Tibial nerve (tissue), 4 donors: ENCODE measurements around the gene NMT1. TPM values are rescaled to one million over a fixed set of nuclear protein-coding genes. Genes with fewer than 3 reads are reported as not detected.
A peak's percentile ranks its signal among the peaks of the same experiment; 100 is the strongest.

ENCODE experiments used
- DNase-seq, 2 donors: peaks; one replicate each; pipeline ENCODE4 v3.0.0-alpha.2; 2019; ENCODE audit warnings: low spot score in 2 of 2
- H3K27ac ChIP-seq, 4 donors: fragments of 200-600 bp; sonication (generic) in 3 of 4; one replicate each; pipeline ENCODE4 v1.5.1; 2017 to 2019; ENCODE audit warnings: mild to moderate bottlenecking in 1 of 4
- H3K27me3 ChIP-seq, 2 donors: fragments of 200-600 bp; sonication (generic) in 1 of 2; one replicate each; pipeline versions ENCODE4 v1.5.1 to v1.6.0; 2017 to 2019
- H3K36me3 ChIP-seq, 3 donors: fragments of 200-600 bp; sonication (generic); one replicate each; pipeline ENCODE4 v1.5.1; 2018 to 2019
- H3K4me1 ChIP-seq, 4 donors: fragments of 200-600 bp; sonication (generic) in 3 of 4; one replicate each; pipeline ENCODE4 v1.5.1; 2017 to 2019
- H3K4me3 ChIP-seq, 4 donors: fragments of 200-600 bp; sonication (generic) in 3 of 4; one replicate each; pipeline ENCODE4 v1.5.1; 2017 to 2019; ENCODE audit warnings: mild to moderate bottlenecking in 1 of 4, moderate library complexity in 1 of 4
- H3K9me3 ChIP-seq, 4 donors: fragments of 200-600 bp; sonication (generic) in 3 of 4; one replicate each; pipeline ENCODE4 v1.5.1; 2017 to 2019
- CTCF ChIP-seq, 5 experiments: fragments of 200-600 bp in 3 of 5; fragments of 450-650 bp in 2 of 5; sonication (generic) in 3 of 5; IDR thresholded peaks; one replicate each; pipeline ENCODE4 v1.5.1; 2016 to 2019; ENCODE audit warnings: antibody characterized with exemption in 5 of 5, mild to moderate bottlenecking in 3 of 5, moderate library complexity in 2 of 5
- EP300 ChIP-seq, 2 donors: sonication (generic); formaldehyde crosslinking; IDR thresholded peaks; one replicate each; pipeline ENCODE4 v1.6.1; 2017; ENCODE audit warnings: antibody characterized with exemption in 2 of 2, mild to moderate bottlenecking in 1 of 2
- POLR2A ChIP-seq, 2 donors: fragments of 450-650 bp; IDR thresholded peaks; one replicate each; pipeline ENCODE4 v1.6.1; 2017; ENCODE audit warnings: antibody characterized with exemption in 2 of 2, mild to moderate bottlenecking in 2 of 2, moderate library complexity in 2 of 2
- WGBS, 2 donors: methylation state at CpG; one replicate each; pipeline ENCODE4 v1.1.5; 2018; 5-methylcytosine and 5-hydroxymethylcytosine counted together
- total RNA-seq, 4 donors: library from RNA; depleted of rRNA; stranded (reverse); fragments of >200 nt; gene quantifications; one replicate each; pipeline ENCODE4 v1.1.0, GENCODE V29; 2016

The NMT1 gene
- total RNA-seq, 4 donors from 2014 or later: 63.2 to 97.9 (median 80.1) TPM

- TF ChIP-seq CTCF (IDR thresholded peaks at IDR 0.05) (no peak), POLR2A (IDR thresholded peaks at IDR 0.05) (no peak), EP300 (IDR thresholded peaks at IDR 0.05) (no peak)
- Histone ChIP-seq H3K27ac (peak overlapping the region; percentile 63 to 100 (median 81)), H3K4me3 (peak overlapping the region in 1 of 4 donors; percentile 18), H3K36me3 (no peaks in the 10 kb centered on the region), H3K27me3 (no peaks in the 10 kb centered on the region), H3K9me3 (no peaks in the 10 kb centered on the region), H3K4me1 (peaks cover 0 to 80% (median 36%) of the 10 kb centered on the region in 4 donors)
- 65 to 67% methylated on average over 4 to 5 of the region's 5 CpGs for WGBS, 2 donors
- DNase-seq: no peak
Observed at GRCh38 chr17:45128331-45128730, 67.2 kb downstream of the NMT1 start.

- Histone ChIP-seq H3K9me3 (no peaks in the 10 kb centered on the region), H3K27ac (peak overlapping the region in 2 of 4 donors; percentile 87 to 100), H3K27me3 (no peaks in the 10 kb centered on the region), H3K36me3 (no peaks in the 10 kb centered on the region), H3K4me1 (peaks cover 0 to 74% (median 33%) of the 10 kb centered on the region in 4 donors), H3K4me3 (no peak overlapping the region)
- TF ChIP-seq POLR2A (IDR thresholded peaks at IDR 0.05) (no peak), EP300 (IDR thresholded peaks at IDR 0.05) (no peak), CTCF (IDR thresholded peaks at IDR 0.05) (no peak)
- no peak for DNase-seq
- 95 to 98% methylated on average over 2 of the region's 2 CpGs for WGBS, 2 donors
Observed at GRCh38 chr17:45128989-45129388, 67.9 kb downstream of the NMT1 start.

- DNase-seq: no peak
- Histone ChIP-seq H3K4me1 (peaks cover 0 to 69% (median 28%) of the 10 kb centered on the region in 4 donors), H3K27ac (peak overlapping the region in 2 of 4 donors; percentile 87 to 100), H3K27me3 (no peaks in the 10 kb centered on the region), H3K9me3 (no peaks in the 10 kb centered on the region), H3K36me3 (no peaks in the 10 kb centered on the region), H3K4me3 (no peak overlapping the region)
- 74 to 85% methylated on average over 10 of the region's 10 CpGs for WGBS, 2 donors
- no peak for TF ChIP-seq CTCF (IDR thresholded peaks at IDR 0.05)
- peak in 1 of 2 donors; percentile 24 for TF ChIP-seq EP300 (IDR thresholded peaks at IDR 0.05)
Observed at GRCh38 chr17:45129426-45129939, 68.4 kb downstream of the NMT1 start.

DNA sequence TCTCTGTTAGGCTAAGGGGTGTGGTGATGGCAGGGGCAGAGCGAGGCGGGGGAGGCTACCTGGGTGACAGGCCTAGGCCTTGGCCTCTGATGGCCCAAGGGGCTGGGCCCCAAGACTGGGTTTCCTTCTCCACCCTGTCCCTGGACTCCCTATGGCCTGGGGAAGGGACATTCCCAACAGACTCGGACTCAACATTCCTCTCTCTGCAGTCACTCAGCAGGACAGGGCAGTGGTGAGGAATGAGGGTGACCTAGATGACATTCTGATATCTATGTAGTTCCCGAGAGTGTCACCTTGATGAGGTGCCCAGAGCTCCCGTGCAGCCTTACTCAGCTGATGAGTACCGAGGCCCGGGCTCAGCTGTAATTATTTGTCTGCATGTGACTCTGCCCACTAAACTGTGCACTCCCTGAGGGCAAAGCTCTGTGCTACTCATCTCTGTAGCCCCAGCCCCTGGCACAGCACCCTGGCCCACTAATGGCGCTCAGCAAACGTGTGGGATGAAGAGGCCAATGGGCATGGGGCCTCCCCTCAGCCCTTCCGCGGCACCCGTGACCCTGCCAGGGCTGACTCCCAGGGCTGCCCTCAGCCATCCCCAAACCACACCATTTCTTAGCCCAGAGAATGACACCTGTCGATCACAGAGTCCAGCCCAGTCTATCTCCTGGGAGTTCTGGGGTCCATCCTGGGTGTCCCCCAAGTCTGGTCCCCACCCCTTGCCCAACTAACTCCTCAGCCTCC, 69.0 kb downstream of the NMT1 start:
- Histone ChIP-seq H3K27ac (peak overlapping the region in 3 of 4 donors; percentile 20 to 100 (median 87)), H3K4me1 (peaks cover 0 to 68% (median 26%) of the 10 kb centered on the region in 4 donors), H3K9me3 (no peaks in the 10 kb centered on the region), H3K4me3 (peak overlapping the region in 1 of 4 donors; percentile 74), H3K27me3 (no peaks in the 10 kb centered on the region), H3K36me3 (no peaks in the 10 kb centered on the region)
- TF ChIP-seq POLR2A (IDR thresholded peaks at IDR 0.05) (no peak), CTCF (IDR thresholded peaks at IDR 0.05) (no peak), EP300 (IDR thresholded peaks at IDR 0.05) (no peak)
- no peak for DNase-seq
- WGBS, 2 donors: 63 to 72% methylated on average over 13 of the region's 13 CpGs
